GM12878 (cell line): ENCODE results near the gene TNFRSF11A. TPM values are rescaled to one million over a fixed set of nuclear protein-coding genes. Genes with fewer than 3 reads are reported as not detected.

Experiments
- ATAC-seq: fragments of 200-7000 bp; cut with Tn5 transposase; 3 replicates; pipeline ENCODE4 v1.9.1; 2020; ENCODE audit warnings: mild to moderate bottlenecking, moderate library complexity
- BruUV-seq: library from RNA; stranded (reverse); fragments of 400-500 nt; replicated peaks from 2 replicates; lab custom pipeline; 2021; lab: Mats Ljungman, UMichigan
- CTCF ChIA-PET: fragments of 300-600 bp; sonication (Branson Sonifier 250); formaldehyde crosslinking; extraction: SDS; loops from one replicate; lab custom pipeline; 2021; ENCODE audit warnings: inconsistent platforms; lab: Yijun Ruan, JAX
- POLR2A ChIA-PET: fragments of 350-600 bp; formaldehyde crosslinking; extraction: SDS; loops from one replicate; lab custom pipeline; 2021; ENCODE audit warnings: inconsistent platforms; lab: Charles Lee
- RAD21 ChIA-PET: fragments of 300-600 bp; sonication (Branson Sonifier 250); formaldehyde crosslinking; loops from one replicate; lab custom pipeline; 2023; ENCODE audit warnings: antibody characterized with exemption; ENCODE audit not compliant: unreplicated experiment; lab: Charles Lee
- SMC1A ChIA-PET: fragments of 300-600 bp; sonication (Branson Sonifier 250); formaldehyde crosslinking; loops from one replicate; lab custom pipeline; 2023; ENCODE audit not compliant: unreplicated experiment, uncharacterized antibody; lab: Charles Lee
- DNase-seq: peaks from one replicate; pipeline ENCODE4 v3.0.0-alpha.2; 2011; ENCODE audit warnings: low read depth, low spot score
- FAIRE-seq: peaks from 3 replicates; lab custom pipeline; 2011; peaks lifted over from hg19 to GRCh38; lab: Jason Lieb, UNC
- H2AFZ ChIP-seq: 2 replicates; pipeline ENCODE4 v1.6.0; 2011; ENCODE audit warnings: low read depth, low read length, control low read depth; ENCODE audit not compliant: control insufficient read depth
- H3K27ac ChIP-seq: 2 replicates; pipeline ENCODE4 v1.5.1; 2011; ENCODE audit warnings: control low read depth; ENCODE audit not compliant: control insufficient read depth, insufficient read depth
- H3K27me3 ChIP-seq, 2 experiments: replicated peaks in 1 of 2; 2 replicates each; pipeline versions ENCODE4 v1.6.0 to v1.6.1; 2011; ENCODE audit warnings: low read length in 1 of 2; ENCODE audit not compliant: control insufficient read depth in 2 of 2, insufficient read depth in 2 of 2
- H3K36me3 ChIP-seq, 2 experiments: 2 replicates each; pipeline ENCODE4 v1.5.1; 2011; ENCODE audit warnings: low read length in 1 of 2; ENCODE audit not compliant: control insufficient read depth in 2 of 2, insufficient read depth in 2 of 2
- H3K4me1 ChIP-seq: 2 replicates; pipeline ENCODE4 v1.6.1; 2011; ENCODE audit warnings: mild to moderate bottlenecking, low read length, moderate library complexity, mixed read lengths; ENCODE audit not compliant: control insufficient read depth, insufficient read depth
- H3K4me2 ChIP-seq: 2 replicates; pipeline ENCODE4 v1.6.0; 2011; ENCODE audit warnings: control low read depth; ENCODE audit not compliant: control insufficient read depth, insufficient read depth
- H3K4me3 ChIP-seq: fragments of 200-600 bp; sonication (generic); 2 replicates; pipeline ENCODE4 v1.5.1; 2016
- H3K79me2 ChIP-seq: 2 replicates; pipeline ENCODE4 v1.6.0; 2011; ENCODE audit warnings: low read length; ENCODE audit not compliant: control insufficient read depth, insufficient read depth
- H3K9ac ChIP-seq: 2 replicates; pipeline ENCODE4 v1.8.0; 2011; ENCODE audit warnings: low read length, control low read depth, mixed read lengths; ENCODE audit not compliant: control insufficient read depth, insufficient read depth
- H3K9me3 ChIP-seq: replicated peaks from 3 replicates; pipeline ENCODE4 v1.5.1; 2011; ENCODE audit warnings: mild to moderate bottlenecking, low read length; ENCODE audit not compliant: control insufficient read depth, insufficient read depth
- H4K20me1 ChIP-seq: 2 replicates; pipeline ENCODE4 v1.6.0; 2011; ENCODE audit not compliant: control insufficient read depth, insufficient read depth
- ASH2L ChIP-seq: fragments of 300-600, 200-600 bp; sonication (generic); IDR thresholded peaks from 2 replicates; pipeline ENCODE4 v1.6.1; 2017; ENCODE audit warnings: low read depth, mild to moderate bottlenecking, borderline replicate concordance
- CEBPB ChIP-seq, 2 experiments: fragments of 150-350 bp in 1 of 2; IDR thresholded peaks; 2 replicates each; pipeline ENCODE4 v1.6.1; 2012 to 2014; ENCODE audit warnings: low read depth in 2 of 2, low read length in 2 of 2, borderline replicate concordance in 1 of 2, inconsistent platforms in 1 of 2
- CEBPZ ChIP-seq: fragments of 150-350 bp; IDR thresholded peaks from 2 replicates; pipeline ENCODE4 v1.6.1; 2016; ENCODE audit warnings: low read depth, low read length
- GATAD2B ChIP-seq: fragments of 450-650 bp; conservative IDR thresholded peaks from 2 replicates; pipeline ENCODE4 v1.6.1; 2017; ENCODE audit warnings: low read depth, mild to moderate bottlenecking, moderate library complexity
- LARP7 ChIP-seq: fragments of 450-650 bp; IDR thresholded peaks from 2 replicates; pipeline ENCODE4 v1.6.1; 2017; ENCODE audit warnings: mild to moderate bottlenecking
- MEF2A ChIP-seq: IDR thresholded peaks from 2 replicates; pipeline ENCODE4 v1.6.1; 2011; ENCODE audit warnings: low read depth, mild to moderate bottlenecking, low read length, moderate library complexity; ENCODE audit not compliant: insufficient read depth
- NBN ChIP-seq: fragments of 450-650 bp; IDR thresholded peaks from 2 replicates; pipeline ENCODE4 v1.6.1; 2016
- POLR2A ChIP-seq: IDR thresholded peaks from 2 replicates; pipeline ENCODE4 v1.6.1; 2011; ENCODE audit warnings: low read depth, mild to moderate bottlenecking, low read length
- POU2F2 ChIP-seq: IDR thresholded peaks from 3 replicates; pipeline ENCODE4 v1.6.1; 2011; ENCODE audit warnings: low read depth, mild to moderate bottlenecking, low read length, borderline replicate concordance
- SKIL ChIP-seq: fragments of 450-650 bp; IDR thresholded peaks from 2 replicates; pipeline ENCODE4 v1.6.1; 2017; ENCODE audit warnings: mild to moderate bottlenecking, low read depth, inconsistent platforms; ENCODE audit not compliant: poor library complexity, severe bottlenecking
- STAT3 ChIP-seq: IDR thresholded peaks from 2 replicates; pipeline ENCODE4 v1.6.1; 2011; ENCODE audit warnings: low read depth, low read length, improper control_type of control experiment
- ZBED1 ChIP-seq: IDR thresholded peaks from 2 replicates; pipeline ENCODE4 v1.6.1; 2016; ENCODE audit warnings: borderline replicate concordance
- ZSCAN29 ChIP-seq: fragments of 450-650 bp; IDR thresholded peaks from 2 replicates; pipeline ENCODE4 v1.6.1; 2017; ENCODE audit warnings: mild to moderate bottlenecking, moderate library complexity
- WGBS: methylation state at CpG from one replicate; pipeline ENCODE4 v1.1.6; 2016; ENCODE audit warnings: low lambda C conversion rate; ENCODE audit not compliant: insufficient replicate concordance, insufficient coverage; ENCODE audit errors: missing lambda C conversion rate; 5-methylcytosine and 5-hydroxymethylcytosine counted together
- in situ Hi-C: fragments of 300-500 bp; cut with MboI; formaldehyde crosslinking; loops from 9 replicates; pipeline ENCODE4 v1.14.3; 2018; ENCODE audit warnings: mixed read lengths
- intact Hi-C: fragments of 100-400 bp; cut with micrococcal nuclease; formaldehyde crosslinking; loops from one replicate; pipeline ENCODE4 v1.14.2; 2022; ENCODE audit not compliant: unreplicated experiment
- polyA plus RNA-seq, 11 experiments: library from polyadenylated mRNA; depleted of rRNA in 4 of 11; unstranded in 6 of 11; stranded (reverse) in 5 of 11; fragments of >200 nt; fragmentation: Nextera tagmentation in 4 of 11; fragmentation: Illumina TruSeq in 1 of 11; extraction: Ambion mirVana in 4 of 11; extraction: Trizol in 1 of 11; gene quantifications; 1 replicate in 1 of 11; 2 replicates in 10 of 11; pipeline versions ENCODE4 v1.2.1 to v1.2.3, GENCODE V29; 2011 to 2016; ENCODE audit warnings: inconsistent platforms in 2 of 11, missing spikeins in 2 of 11, low read depth in 1 of 11
- total RNA-seq, 4 experiments: library from RNA; depleted of rRNA in 3 of 4; stranded (reverse); fragments of >200 nt in 3 of 4; fragmentation: Illumina TruSeq in 1 of 4; extraction: Trizol in 1 of 4; gene quantifications; 2 replicates each; pipeline versions ENCODE4 v1.2.1 to v1.2.3, GENCODE V29; 2013 to 2021
- TF ChIP-seq, protein P1 (sequence below): IDR thresholded peaks from 2 replicates; pipeline ENCODE4 v1.6.1; 2012; ENCODE audit warnings: low read depth, low read length, improper control_type of control experiment

Gene TNFRSF11A
- total and polyA plus RNA-seq, 10 of the 15 experiments (the other 5 are each of a cell fraction or from before 2014, with no cell fraction given) = 0.07 to 4.0 (median 0.23) TPM

DNA sequence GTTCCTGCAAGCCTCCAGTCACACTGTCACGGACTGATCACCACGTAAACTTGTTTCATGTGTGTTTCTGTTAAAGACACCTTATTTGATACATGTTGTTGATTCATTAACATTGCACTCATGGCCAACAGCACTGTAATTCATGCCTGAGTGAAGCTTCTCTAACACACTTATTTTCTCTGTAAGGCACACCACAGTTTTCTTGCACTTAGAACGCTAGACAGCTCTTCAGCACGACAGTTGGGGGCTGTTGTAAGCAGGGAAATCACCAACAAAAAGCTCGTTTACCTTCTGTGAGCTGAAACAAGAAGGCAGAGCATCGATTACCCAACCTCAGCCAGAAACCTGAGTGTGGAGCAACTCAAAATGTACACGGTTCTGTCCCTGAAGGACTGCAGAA lies 28.1 kb downstream of the TNFRSF11A start:
- no peaks in the 10 kb centered on the region for H3K36me3 ChIP-seq

GRCh38 chr18:62354151-62354550 lies 29.0 kb downstream of the TNFRSF11A start:
- H3K4me2 ChIP-seq = no peak overlapping the region
- in situ Hi-C loops (no loop called here), intact Hi-C loops (no loop called here)
- no peak overlapping the region for H3K4me3 ChIP-seq
- H2AFZ ChIP-seq = no peak overlapping the region
- CTCF ChIA-PET = no interaction called here
- no peaks in the 10 kb centered on the region for H4K20me1 ChIP-seq
- no peaks in the 10 kb centered on the region for H3K9me3 ChIP-seq
- H3K4me1 ChIP-seq = peaks cover 6% of the 10 kb centered on the region
- BruUV-seq = no TSS peak
- POLR2A ChIA-PET = no interaction called here
- no peaks in the 10 kb centered on the region for H3K36me3 ChIP-seq
- 69% methylated on average over 29 of the region's 29 CpGs for WGBS
- no peaks in the 10 kb centered on the region for H3K79me2 ChIP-seq
- SMC1A ChIA-PET = no interaction called here
- ATAC-seq (no peak), DNase-seq (no peak), FAIRE-seq (no peak)
- no peak overlapping the region for H3K9ac ChIP-seq
- H3K27ac ChIP-seq = no peak overlapping the region
- RAD21 ChIA-PET = no interaction called here
- no peaks in the 10 kb centered on the region for H3K27me3 ChIP-seq
- TF ChIP-seq GATAD2B (no peak), ZBED1 (no peak), ZSCAN29 (no peak), CEBPB (IDR thresholded peaks at IDR 0.05; ENCODE audit: borderline replicate concordance in 1 of 2, low read depth in 2 of 2, low read length in 2 of 2) (no peak), LARP7 (no peak), POLR2A (no peak), SKIL (no peak), CEBPZ (no peak), POU2F2 (no peak), STAT3 (no peak), ASH2L (no peak)
- TF ChIP-seq, protein P1, sequence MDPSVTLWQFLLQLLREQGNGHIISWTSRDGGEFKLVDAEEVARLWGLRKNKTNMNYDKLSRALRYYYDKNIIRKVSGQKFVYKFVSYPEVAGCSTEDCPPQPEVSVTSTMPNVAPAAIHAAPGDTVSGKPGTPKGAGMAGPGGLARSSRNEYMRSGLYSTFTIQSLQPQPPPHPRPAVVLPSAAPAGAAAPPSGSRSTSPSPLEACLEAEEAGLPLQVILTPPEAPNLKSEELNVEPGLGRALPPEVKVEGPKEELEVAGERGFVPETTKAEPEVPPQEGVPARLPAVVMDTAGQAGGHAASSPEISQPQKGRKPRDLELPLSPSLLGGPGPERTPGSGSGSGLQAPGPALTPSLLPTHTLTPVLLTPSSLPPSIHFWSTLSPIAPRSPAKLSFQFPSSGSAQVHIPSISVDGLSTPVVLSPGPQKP = no peak

More for the DNA sequence above, 28.1 kb downstream of the TNFRSF11A start:
- Histone ChIP-seq H2AFZ (no peak overlapping the region), H3K9me3 (no peaks in the 10 kb centered on the region), H3K27ac (no peak overlapping the region), H3K4me3 (no peak overlapping the region), H3K4me1 (peaks cover 6% of the 10 kb centered on the region), H3K4me2 (no peak overlapping the region), H3K79me2 (no peaks in the 10 kb centered on the region)
- ChIA-PET CTCF (no interaction called here), SMC1A (no interaction called here), RAD21 (no interaction called here)
- ATAC-seq (no peak), DNase-seq (no peak), FAIRE-seq (no peak)
- BruUV-seq = no TSS peak
- in situ Hi-C loops = no loop called here
- WGBS = 24% methylated on average over 7 of the region's 7 CpGs
- intact Hi-C loops = no loop called here
- no peak for TF ChIP-seq NBN
- no peak for TF ChIP-seq MEF2A
- TF ChIP-seq, all 136 proteins: peak for 0
- H4K20me1 ChIP-seq = no peaks in the 10 kb centered on the region
- no peak overlapping the region for H3K9ac ChIP-seq
- POLR2A ChIA-PET = no interaction called here
- H3K27me3 ChIP-seq = no peaks in the 10 kb centered on the region
